ENCODE results near the gene RMDN2.

RMDN2 gene

GRCh38 chr2:37925063-37925897, at the start of gene RMDN2:
RMDN2 (plus strand) TSS chr2:37925287; CDS start chr2:37929278, 3,991 bp downstream.
- peak; percentile 55 to 63 for DNase-seq (ENCODE audit: low read depth in 1 of 2, low spot score in 1 of 2)

- DNase-seq (ENCODE audit: low read depth in 1 of 2, low spot score in 1 of 2), result no peak
Measured at GRCh38 chr2:37875403-37875906, 49.6 kb upstream of the RMDN2 start.

DNA sequence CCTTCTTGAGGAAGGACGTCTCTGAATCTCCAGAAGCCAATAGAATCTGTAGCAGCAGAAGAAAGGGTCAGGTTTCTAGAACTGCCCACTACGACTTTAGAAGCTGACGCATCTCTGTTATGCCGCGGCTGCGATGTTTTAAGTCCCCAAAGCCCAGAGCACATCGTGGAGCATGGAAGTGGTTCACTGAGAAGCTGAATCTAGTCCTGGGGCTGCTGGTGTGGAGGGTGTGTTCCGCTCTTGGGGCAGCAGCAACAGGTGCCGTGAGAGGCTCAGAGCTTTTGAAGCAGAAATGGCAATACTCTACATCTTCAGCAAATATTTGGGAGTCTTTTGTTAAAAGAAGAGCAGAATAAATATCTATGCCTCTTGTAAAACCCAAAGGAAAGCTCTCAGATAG, 48.9 kb upstream of the RMDN2 start:
- no peak for DNase-seq (ENCODE audit: low read depth in 1 of 2, low spot score in 1 of 2)

- DNase-seq (ENCODE audit: low read depth in 1 of 2, low spot score in 1 of 2), result no peak
Measured at GRCh38 chr2:37877457-37878315, 47.4 kb upstream of the RMDN2 start.

- no peak for DNase-seq (ENCODE audit: low read depth in 1 of 2, low spot score in 1 of 2)
Measured at GRCh38 chr2:37878536-37878935, 46.6 kb upstream of the RMDN2 start.

DNA sequence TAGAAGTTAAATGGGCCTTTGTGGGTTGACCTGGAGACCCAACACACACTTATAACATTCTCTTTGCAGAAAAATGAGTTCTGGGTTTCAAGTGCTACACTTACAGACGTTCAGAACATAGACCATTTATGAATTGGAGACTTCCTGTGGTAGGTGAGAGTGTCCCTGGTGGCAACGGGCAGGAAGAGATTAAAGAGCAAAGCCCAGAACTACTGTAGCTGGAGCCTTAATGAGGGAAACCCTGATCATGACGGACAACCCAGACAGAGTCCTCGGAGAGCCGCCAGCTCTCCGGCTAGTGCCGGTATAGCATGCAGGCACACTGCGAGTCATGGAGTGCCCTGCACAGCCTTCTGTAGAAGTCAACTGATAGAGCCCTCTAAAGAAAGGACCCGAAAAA, 44.5 kb upstream of the RMDN2 start:
- DNase-seq (ENCODE audit: low read depth in 1 of 2, low spot score in 1 of 2), result no peak

DNA sequence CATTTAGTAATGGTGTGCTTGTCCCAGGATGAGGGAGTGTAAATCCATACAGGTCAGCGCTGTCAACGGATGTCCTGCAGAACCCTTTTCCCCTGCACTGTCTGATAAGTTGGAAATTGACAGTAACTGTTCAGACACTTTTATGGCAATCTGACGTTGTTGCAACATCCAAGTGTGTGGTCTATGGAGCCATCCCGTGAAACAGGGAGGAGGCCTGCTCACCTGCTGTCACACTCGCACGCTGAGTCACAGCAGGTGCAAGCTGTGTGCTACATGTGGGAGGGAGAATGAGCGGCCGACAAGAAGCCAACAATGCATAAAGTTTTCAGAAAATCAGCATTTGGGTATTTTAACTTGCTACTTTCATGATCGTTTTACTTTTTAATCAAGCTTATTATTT, 43.7 kb upstream of the RMDN2 start:
- no peak for DNase-seq (ENCODE audit: low read depth in 1 of 2, low spot score in 1 of 2)

DNA sequence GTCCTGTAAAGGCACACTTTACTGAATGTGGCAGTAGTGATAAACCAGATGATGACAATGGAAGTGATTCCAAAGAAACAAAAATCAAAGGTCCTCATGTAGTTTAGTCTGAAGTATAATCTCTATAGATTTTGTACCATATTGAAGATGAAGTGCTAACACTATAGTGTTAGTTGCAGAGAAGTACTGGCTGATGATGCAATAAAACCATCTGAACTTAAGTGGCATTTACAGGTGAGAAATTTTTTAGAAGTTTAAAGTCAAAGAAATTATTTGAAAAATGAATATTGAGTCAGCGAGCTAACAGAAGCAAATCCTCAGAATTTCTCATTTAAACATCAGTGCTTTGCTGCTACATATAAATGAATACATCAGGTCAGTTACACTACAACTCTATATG, 43.1 kb upstream of the RMDN2 start:
- DNase-seq (ENCODE audit: low read depth in 1 of 2, low spot score in 1 of 2), result no peak

GRCh38 chr2:37883518-37883917, 41.6 kb upstream of the RMDN2 start:
- no peak for DNase-seq (ENCODE audit: low read depth in 1 of 2, low spot score in 1 of 2)

- DNase-seq (ENCODE audit: low read depth in 1 of 2, low spot score in 1 of 2), result no peak
Measured at GRCh38 chr2:37885329-37885993, 39.6 kb upstream of the RMDN2 start.

DNA sequence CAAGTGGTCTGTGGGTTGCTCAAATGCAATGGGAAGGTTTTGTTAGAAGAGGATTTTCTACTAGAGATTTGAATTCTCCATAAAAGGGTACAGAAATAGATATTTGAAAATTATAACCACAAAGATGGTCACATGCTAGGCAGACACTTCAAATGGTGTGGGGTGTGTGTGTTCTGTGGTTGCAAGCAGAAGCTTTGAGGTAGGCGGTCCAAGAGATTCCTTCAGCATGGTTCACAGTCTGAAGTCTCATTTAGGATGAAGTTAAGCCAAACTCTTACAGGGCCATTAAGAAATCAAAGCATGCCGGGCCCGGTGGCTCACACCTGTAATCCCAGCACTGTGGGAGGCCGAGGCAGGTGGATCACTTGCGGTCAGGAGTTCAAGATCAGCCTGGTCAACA, 38.3 kb upstream of the RMDN2 start:
- DNase-seq (ENCODE audit: low read depth in 1 of 2, low spot score in 1 of 2), result no peak

- no peak for DNase-seq (ENCODE audit: low read depth in 1 of 2, low spot score in 1 of 2)
Measured at GRCh38 chr2:37887286-37887685, 37.8 kb upstream of the RMDN2 start.

GRCh38 chr2:37890893-37891495, 34.1 kb upstream of the RMDN2 start:
- DNase-seq (ENCODE audit: low read depth in 1 of 2, low spot score in 1 of 2), result peak; percentile 16 to 47

- DNase-seq (ENCODE audit: low read depth in 1 of 2, low spot score in 1 of 2), result no peak
Measured at GRCh38 chr2:37891846-37892435, 33.1 kb upstream of the RMDN2 start.

DNA sequence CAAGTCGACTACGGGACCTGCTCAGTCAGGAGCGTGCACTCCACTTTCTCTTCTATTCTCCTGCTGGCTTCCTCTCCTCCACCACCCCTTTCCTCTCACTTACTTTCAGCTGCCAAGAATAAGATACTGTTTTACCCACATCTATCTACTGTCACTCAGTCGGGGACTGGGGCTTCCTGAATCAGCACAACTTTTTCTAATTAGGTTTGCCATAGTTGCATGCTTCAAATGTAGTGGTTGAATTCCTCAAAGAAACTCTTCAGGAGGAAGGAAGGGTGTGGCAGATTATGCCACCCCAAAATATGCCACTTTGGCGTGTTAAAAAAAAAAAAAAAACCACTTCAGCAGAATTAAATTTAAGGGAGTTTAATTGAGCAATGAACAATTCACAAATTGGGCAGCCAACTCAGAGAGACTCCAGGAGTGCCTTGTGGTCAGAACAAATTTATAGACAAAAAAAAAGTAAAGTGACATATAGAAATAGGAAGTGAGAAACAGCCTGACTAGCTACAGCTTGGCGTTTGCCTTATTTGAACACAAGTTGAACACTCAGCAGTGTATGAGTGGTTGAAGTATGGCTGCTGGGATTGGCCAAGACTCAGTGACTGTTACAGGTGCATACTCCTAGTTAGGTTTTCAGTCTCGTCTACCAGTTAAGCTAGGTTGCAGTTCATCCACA, 32.5 kb upstream of the RMDN2 start:
- DNase-seq (ENCODE audit: low read depth in 1 of 2, low spot score in 1 of 2), result no peak

- DNase-seq (ENCODE audit: low read depth in 1 of 2, low spot score in 1 of 2), result no peak
Measured at GRCh38 chr2:37893327-37893726, 31.8 kb upstream of the RMDN2 start.

GRCh38 chr2:37894047-37894446, 31.0 kb upstream of the RMDN2 start:
- DNase-seq (ENCODE audit: low read depth in 1 of 2, low spot score in 1 of 2), result no peak

- DNase-seq (ENCODE audit: low read depth in 1 of 2, low spot score in 1 of 2), result no peak
Measured at GRCh38 chr2:37894601-37895000, 30.5 kb upstream of the RMDN2 start.

DNA sequence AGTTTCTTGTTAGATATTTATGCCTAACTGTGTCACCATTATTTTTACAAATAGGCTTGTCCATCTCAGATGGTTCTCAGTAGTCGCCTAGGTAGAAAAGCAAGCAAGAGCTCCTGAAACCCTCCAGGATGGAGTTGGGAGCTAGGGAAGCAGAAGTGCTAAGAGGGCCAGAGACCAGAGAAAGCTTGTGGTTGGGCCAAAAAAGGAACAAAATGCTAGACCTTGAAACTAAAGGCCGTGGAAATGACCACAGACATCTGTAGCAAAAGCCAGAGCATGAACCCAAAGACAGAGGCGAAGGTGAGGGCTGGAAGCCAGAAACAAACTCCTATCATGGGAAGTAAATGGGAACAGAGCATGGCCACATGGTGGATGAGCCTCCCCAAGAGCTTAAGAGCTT, 29.9 kb upstream of the RMDN2 start:
- no peak for DNase-seq (ENCODE audit: low read depth in 1 of 2, low spot score in 1 of 2)

DNA sequence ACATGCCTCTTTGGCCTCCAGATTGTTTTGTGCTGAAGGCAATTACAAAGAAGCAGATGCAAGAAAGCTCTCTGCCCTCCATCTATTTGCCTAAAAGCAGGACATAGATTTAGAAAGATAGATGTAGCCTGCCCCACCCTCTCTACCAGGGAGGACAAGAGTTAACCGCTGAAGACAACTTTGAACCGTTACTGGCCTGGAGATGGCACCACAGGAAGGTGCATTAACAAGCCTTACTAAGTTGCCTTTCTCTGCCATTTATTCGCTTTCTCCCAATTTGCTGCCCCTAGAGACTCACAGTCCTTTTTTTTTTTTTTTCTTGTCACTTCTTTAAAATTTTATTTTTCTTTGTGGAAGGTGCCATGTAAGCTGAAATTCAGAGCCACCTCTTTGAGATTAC, 28.8 kb upstream of the RMDN2 start:
- DNase-seq (ENCODE audit: low read depth in 1 of 2, low spot score in 1 of 2), result no peak

Data from activated T-helper 1 cell treated with anti-CD3 and anti-CD28 coated beads, Interleukin-2, amount 50 U/mL, for 16 hours (primary cell).